HG03196 (cell line): Measurements from ENCODE around the gene TRPM8.

ENCODE experiments used
- ATAC-seq: cut with Tn5 transposase; IDR thresholded peaks from one replicate; pipeline ENCODE4 v1.9.1; 2021; ENCODE audit not compliant: unreplicated experiment

TRPM8 gene

DNA sequence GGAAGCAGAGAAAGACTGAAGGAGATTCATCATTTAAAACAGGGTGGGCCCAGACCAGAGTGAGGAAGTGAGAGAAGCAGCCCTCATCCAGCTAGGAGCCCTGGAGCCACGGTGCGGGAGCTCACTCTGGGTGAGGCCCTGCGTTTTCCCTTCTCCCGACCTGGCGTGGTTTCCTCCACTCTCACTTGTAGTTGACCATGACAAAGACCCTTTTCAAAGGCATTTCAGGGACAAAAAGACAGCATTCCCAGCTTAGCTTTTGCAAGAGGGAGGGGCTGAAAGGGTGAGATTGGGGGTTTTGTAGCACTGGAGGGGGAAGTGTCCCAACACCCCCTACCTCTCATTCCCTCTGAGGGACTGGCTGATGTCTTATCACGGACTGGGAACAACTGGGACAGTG, 56.6 kb downstream of the TRPM8 start:
- no peak for ATAC-seq

DNA sequence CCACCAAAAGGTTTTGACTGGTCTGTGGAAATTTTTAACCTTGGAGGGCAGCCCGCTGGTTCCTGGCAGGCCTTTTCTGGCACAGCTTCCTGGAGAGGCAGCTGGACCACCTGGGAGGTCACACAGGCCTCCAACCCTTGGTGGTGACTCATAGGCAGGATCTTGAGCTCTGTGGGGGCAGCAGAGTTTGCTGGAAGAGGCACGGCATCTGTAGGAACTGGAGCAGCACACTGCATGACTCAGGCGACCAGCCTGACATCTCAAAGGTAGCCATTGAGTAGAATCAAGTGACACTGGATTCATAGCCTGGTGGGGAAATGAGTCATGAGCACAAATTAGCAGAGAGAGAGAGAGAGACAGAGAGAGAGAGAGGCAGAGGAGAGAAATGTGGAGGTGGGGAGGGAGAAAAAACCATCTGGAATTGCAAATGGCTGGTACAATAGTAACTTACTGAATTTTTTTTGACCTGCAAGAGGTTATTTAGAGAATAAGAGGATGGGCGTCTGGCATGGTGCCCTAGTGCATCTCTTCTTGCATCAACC, 57.4 kb downstream of the TRPM8 start:
- ATAC-seq, result no peak

DNA sequence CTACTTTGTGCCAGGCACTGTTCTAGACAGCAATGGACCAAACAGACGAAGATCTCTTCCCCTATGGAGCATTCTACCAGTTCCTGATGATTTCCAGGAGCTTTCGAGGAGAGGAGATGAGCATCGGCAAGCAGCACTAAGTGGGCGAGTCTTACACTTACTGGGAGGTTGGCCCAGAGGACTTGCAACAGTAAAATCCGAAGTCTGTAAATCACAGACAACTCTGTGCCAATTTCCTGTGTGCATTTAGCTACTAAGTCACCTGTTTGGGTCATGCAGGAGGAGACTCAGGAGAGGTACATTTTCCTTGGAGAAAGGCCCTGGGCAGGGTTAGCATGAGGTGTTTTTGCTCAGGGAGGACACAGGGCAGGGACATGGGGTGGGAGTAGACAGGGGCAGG, 58.9 kb downstream of the TRPM8 start:
- ATAC-seq, result no peak

DNA sequence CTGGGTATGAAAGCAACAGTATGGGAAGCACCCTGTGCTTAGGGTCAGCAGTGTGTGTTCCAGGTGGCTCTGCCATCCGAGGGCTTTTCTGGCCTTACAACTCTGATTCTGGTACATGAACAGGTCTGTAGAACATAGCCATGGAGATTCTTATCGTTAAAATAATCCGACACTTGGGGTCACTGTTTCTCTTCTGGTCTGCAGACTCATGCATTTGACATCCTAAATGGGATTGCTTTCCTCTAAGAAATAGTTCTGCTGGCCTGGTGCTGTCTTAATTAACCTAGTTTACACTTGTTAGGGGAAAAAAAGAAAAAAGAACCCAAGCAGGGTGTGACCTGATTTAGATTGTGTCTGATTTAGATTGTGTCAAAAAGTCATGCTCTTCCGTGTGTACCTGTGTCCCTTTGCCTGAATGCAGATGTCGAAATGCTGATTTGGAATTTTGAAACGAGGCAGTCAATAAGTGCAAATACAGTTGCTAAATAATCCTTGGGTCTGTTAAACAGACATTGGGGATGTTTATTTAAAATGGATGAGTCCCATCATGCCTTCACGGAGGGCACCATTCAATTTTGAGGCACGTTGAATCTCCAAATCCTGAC, 59.6 kb downstream of the TRPM8 start:
- ATAC-seq, result no peak

DNA sequence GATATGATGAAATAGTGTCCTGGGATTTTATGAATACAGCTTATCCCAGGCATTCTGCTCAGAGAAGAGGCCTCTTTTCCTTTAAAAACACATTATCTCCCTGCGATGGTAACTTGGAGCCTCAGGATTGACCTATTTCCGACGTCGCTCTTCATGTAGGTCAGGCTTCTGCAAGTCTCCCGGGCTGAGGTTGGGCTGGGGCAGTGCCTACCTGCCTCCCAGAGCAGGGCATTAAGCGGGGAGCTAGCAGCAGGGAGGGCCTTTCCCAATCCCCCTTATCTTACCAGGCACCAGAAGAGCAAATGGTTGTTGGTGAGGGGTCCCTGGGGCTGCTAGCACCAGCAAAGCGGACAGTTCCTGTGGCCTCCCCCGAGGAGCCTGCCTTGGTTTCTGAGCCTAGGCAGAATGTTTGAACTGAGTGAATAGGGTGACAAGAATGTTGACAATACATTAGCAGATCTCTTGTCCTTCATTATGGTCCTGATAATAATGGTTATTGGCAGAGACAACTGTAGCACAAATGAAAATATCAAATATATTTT, 60.2 kb downstream of the TRPM8 start:
- ATAC-seq, result no peak

DNA sequence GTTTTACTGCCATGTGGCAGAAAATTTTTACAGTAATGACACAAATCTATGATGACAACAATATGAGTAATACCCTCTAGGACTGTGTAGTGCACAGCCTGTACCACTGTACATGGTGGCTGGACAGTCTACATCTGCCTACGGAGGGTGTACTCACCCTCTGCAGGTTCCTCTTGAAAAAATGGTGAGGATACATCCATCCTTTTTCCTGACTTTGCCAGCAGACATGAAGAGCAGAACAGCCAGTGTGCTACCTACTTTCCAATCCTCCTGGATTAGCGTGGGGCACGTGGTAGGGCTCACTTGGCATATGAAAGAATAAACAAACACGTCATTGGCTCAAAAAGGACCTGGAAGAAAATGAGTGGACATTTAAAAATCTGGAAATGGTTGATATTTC, 62.6 kb downstream of the TRPM8 start:
- no peak for ATAC-seq

DNA sequence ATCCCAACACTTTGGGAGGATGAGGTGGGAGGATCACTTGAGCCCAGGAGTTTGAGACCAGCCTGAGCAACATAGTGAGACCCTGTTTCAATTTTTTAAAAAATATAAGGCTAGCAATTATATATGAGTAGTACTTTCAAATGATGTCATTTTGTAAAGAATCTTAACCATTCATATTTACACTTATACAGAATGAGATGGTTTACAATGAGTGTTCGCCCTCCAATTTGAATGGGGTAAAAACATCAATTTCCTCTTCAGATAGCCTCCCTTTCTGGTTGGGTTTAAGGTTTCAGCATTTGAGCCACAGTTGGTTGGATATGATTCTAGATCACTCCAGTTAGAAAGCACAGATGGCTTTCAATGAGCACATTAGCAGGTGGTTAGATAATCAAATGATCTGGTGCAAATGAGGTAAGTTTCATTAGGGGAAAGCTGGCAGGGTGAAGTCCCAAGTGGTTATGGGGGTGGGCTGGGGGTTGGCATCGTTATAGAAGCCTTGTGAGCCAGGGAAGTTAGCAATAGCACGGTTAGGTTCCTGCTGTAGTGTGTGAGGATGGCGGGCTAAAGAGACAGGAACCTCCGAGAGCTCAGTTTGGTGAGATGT, 63.9 kb downstream of the TRPM8 start:
- ATAC-seq, result no peak

DNA sequence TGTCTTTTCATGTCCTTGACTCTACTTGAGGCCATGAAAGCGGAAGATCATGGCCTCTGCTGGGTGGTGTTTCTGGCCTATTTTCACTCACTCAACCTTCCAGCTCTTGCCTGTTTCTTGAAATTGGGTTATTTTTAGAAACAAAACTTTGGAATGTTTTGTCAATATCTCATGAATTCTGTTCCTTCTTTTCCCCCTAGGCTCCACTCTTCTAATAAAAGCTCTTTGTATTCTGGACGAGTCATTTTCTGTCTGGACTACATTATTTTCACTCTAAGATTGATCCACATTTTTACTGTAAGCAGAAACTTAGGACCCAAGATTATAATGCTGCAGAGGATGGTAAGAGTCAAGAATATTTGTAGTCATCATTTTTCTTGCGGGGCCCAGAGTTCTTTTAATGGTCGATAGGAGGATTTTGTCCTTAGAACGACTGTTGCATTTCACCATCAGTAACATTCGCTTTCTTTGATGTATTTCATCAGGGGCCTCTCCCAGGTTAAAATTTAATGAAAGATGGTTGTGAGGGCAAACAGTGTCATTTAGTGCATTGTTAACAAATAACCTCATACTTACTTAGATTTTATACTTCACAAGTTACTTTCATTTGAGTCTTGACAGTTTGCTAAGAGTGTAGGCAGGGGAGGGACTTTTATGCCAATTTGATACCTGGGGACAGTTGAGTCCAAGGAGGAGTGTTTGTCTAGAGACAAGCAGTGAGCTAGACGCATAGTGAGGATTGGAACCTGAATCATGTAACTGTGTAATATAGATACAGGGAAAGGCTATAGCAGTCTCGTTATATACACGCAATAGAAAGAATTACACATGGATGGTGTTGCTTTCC, 64.6 kb downstream of the TRPM8 start:
- no peak for ATAC-seq

DNA sequence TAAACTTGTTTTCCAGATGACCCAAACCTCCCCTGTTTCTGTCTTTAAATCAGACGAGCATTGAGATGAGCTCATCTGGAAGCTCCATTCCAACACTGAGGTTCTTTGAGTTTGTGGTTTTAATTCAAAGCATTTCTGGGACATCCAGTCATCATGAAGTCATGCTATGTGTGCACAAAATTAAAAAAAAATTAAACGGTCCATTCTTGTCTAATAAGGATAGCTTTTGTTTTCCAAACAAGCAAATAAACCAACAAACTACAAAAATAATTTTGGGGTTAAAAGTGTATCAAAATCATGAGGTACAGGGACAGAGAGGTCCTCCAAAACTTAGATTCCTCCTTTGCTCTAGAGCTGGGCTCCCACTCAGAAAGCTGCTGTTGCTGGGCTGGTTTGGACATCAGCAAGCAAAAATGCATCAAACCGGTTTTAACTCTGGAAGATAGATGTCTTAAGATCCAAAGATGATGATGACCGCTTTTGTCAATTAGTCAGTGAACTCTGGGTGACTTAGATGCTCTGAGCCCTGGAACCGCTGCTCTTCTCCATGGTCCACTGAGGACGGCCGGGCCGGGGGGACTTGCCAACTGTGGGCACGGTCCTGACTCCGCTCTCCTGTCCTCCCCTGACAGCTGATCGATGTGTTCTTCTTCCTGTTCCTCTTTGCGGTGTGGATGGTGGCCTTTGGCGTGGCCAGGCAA, 65.4 kb downstream of the TRPM8 start:
- ATAC-seq, result no peak

DNA sequence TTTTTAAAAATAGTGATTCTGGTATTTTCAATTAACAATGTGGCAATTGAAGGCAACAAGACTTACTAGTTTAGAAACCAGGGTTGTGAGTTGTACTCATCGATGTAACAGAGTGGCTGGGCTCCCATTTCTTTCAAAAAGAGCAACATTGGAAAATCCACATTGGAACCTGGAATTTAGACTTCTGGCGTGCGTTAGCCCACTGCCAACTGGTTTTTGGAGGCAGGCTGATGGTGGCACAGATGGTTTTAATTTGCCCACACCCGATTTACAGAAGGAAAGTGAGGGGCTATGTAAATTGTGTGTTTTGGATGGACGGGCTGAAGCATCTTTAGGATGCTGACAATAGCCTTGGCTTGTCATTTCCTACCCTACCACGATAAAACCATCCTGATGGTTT, 66.3 kb downstream of the TRPM8 start:
- ATAC-seq, result no peak

DNA sequence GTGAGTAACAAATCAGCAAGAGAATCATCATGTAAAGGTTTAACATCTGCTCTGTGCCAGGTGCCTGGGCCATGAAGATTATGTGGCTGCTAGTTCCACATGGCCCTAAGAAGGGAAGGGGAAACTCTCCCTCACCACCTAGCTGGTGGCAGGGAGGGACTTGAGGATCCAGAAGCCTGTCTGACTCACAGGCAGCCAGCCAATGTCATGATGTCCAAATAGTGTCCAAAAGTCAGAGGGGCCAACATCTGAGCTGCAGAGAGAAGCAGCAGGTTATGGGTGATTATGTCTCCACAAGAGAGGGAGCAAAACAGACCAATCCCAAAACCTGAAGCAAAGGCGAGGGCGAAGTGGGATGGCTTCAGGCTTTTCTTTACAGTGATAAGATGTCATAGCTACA, 71.4 kb downstream of the TRPM8 start:
- no peak for ATAC-seq

DNA sequence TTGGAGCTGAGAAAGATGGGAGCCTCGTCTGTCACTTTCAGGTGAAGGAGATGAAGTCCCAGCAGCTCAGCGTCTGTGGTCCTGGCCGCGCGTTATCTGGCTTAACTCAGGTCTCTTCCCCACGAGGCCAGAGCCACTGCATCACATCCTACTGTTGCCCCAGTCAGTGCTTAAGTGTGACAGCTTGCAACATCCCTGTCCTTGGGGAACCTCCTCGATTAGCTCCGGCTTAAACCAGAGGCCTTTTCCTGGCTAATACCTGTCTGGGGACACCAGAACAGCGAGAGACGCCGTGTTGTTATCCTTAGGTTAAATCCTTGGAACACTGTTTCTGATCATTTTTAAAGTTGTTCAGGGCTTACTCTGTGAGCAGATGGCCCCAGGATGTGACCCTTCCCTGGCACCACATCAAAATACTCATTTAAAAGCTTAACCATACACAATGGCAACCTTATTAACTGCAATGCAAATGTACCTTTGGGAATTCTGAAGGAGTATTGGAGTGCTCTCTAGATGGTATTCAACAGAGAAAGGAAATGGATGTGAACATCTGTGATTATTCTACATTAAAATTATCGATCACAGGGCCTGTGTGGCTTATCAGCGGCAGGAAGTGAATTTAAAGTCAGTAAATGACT, 72.2 kb downstream of the TRPM8 start:
- ATAC-seq, result no peak

DNA sequence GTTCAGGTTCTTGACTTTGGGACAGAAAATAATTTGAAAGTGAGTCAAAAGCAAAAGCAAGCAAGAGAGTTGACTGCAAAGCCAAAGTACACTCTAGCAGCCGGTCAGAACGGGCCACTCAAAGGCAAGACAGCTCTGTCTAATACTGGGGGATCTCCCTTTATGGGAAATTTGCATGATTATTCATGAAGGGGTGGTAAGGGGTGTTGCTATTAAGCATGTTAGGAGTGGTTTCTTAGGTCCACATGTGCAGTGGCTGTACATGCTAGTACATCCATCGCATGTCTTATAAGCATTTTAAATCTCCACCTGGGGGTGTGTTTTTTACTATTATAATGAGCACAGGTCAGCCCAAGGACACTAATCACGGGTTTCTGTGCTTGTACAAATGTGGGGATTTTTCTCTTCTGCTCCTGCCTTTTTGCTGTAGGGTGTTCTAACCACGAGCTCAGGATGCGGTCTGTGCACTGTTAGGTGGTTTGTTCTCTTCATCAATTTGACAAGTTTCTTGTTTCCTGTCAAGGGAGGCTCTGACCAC, 73.2 kb downstream of the TRPM8 start:
- ATAC-seq, result peak; percentile 74

DNA sequence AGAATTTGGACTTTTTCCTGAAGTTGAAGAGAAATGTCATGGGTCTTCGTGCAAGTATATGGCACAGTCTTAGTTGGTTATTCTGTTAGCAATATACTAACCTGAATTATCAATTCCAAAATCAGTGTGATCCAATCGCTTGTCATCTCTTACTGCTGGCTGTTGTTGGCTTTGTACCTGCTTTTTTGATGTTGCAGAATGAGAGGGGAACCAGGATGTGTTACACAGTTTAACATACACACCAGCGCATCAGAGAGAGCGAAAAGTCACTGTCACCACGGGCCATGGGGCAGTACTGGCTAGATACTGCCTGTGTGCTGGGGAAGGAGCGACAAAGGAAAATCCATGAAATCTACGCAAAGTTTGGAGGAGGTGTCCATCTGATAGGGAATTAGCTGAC, 74.0 kb downstream of the TRPM8 start:
- no peak for ATAC-seq

DNA sequence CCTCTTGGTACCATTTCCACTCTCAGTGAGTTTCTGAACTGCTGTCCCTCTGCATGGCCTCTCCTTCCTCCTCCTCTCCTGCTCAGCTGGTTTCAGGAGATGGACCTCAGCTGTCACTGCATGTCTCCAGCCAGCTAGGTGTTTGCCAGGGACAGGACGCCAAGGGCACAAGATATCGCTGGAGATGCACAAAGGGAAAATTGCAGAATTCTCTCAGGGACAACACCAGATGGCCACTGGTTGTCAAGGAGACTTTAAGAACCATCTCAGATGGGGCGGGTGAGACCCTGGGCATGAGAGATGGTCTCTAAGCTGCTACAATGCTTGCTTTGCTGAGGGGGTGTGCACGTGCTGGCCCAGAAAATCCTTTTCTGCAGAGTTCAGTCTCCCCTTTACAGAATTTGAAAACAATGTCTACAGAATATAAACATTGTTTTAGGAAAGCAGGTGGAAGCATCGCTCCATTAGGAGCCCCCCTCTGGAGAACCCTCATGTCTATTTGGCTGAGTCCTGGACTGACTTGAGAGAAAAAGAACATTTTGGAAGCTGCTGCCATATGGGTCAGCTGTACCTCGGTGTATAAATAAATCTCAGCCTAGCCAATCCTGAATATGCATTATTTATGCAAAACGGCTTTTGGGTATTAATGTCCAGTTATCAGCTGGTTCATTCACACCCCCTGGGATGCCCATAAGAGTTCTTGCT, 75.5 kb downstream of the TRPM8 start:
- no peak for ATAC-seq

DNA sequence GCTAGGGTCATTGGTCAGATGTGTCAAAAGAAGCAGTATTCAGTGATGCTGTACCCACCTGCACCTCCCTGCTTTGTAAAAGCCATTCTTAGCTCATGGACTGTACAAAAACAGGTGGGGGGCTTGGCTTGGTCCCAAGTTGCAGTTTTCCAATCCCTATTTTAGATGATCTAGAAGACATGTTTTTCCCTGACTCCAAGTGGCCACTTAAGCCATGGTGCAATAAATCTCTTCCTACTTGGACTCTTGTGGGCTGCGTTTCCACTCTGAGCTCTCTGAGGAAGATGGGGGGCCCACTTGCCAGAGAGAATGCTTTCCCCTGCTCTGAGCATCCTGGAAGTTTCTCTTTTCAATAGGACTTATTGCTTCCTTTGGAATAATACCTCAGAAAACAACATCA, 76.3 kb downstream of the TRPM8 start:
- no peak for ATAC-seq

DNA sequence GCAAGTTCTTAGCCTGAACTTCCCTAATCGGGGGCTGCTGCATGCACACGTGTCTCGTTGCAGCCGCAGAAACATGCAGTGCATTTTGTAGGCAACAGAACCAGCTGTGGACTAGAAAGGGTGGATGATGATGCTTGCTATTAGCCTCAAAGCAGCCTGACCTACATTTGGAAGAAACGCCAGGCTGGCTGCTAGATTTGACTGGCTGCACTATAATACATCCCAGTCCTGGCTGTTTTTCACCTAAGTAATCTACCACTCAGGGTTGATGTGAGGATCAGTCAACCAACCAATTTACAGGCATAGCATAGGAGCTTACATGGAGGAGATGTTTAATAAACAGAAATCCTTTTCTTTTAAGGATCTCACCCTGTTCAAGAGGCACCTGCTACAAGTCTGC, 77.0 kb downstream of the TRPM8 start:
- no peak for ATAC-seq

DNA sequence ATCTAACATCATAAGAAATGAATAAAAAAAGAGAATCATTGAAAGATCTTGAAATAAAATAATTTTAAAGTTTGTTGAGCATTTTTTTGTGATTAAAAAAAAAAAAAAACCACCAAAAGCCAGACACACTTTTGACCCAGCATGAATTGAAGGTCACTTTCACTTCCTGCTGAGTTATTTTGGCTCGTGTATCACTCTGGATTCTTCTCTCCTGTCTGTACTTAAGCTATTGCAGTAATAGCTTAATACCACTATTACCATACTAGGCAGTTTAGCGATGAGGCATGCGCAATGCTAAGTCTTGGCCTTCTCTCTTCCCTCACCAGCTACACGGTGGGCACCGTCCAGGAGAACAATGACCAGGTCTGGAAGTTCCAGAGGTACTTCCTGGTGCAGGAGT, 78.8 kb downstream of the TRPM8 start:
- ATAC-seq, result no peak

DNA sequence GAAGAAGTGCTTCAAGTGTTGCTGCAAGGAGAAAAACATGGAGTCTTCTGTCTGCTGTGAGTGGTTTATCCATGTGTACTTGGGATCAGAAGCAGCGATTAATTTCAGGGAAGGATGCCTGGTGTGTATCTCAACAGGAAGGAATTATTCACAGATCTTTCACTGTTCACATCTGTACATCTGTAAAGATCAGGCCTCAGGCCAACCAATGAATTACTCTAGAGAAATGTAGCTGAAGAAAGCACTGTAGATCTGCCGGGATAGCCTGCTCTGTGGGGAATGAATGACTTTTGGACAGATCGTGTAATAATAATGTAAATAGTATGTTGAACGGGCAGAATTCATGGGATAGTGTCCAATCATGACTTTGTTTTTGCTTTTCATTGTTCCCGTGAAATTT, 79.3 kb downstream of the TRPM8 start:
- ATAC-seq, result no peak

DNA sequence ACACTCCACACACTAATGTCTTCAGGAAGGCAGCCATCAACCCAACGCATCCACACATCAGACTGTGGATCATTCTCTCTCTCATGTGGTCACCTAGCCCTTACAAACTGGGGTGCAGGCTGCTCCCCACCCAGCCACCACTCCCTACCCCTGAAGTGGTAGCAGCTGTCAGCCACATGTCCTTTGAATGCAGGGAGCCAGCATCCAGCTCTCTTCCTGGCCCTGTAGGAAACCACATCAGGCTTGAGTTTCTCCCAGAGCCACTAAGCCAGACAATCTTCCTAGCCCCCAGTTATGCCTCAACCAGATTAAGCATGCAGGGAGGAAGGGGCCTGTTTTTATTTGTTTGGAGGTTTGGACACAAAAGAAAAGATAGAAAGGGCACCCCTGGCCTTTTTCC, 80.5 kb downstream of the TRPM8 start:
- no peak for ATAC-seq
